Mucosa of gallbladder (tissue), 1 donor: ENCODE data around the gene LRRC3. TPM values are rescaled to one million over a fixed set of nuclear protein-coding genes. Genes with fewer than 3 reads are reported as not detected.
"Not testable (repeated sequence)": the region's sequence is repeated elsewhere in the genome, so short reads cannot be mapped to it uniquely, and the experiment has no call there.

Source experiments
- DNase-seq: peaks from one replicate; pipeline ENCODE4 v3.0.0-alpha.2; 2020; ENCODE audit warnings: low spot score
- total RNA-seq: library from RNA; stranded (reverse); gene quantifications from one replicate; pipeline ENCODE4 v1.2.1, GENCODE V29; 2021
- donor health status: DM: no; HTN: no; CAD: no.

The LRRC3 gene
- total RNA-seq, 1 donor from 2014 or later = 15.6 TPM

- DNase-seq = no peak
Observed at GRCh38 chr21:44497703-44498126, 42.4 kb downstream of the LRRC3 start.

GRCh38 chr21:44498280-44499210, 43.2 kb downstream of the LRRC3 start:
- no peak for DNase-seq

DNA sequence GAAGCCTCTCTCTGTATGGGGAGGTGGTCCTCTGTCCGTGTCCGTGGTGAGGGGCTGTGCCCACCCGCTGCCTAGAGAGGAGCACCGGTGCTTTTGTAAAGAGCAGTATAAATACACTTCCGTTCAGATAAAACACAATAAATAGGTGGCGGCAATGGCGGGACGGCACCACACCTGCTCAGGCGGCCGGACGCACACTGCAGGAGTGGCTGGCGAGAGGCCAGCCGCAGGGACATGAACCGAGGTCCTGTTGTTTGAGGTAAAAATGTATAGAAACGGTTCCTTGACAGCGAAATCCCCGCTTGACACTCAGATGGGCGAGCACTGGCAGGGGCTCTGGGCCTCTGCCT, 43.9 kb downstream of the LRRC3 start:
- no peak for DNase-seq

- no peak for DNase-seq
Observed at GRCh38 chr21:44499631-44500030, 44.3 kb downstream of the LRRC3 start.

GRCh38 chr21:44500111-44500510, 44.8 kb downstream of the LRRC3 start:
- no peak for DNase-seq

DNA sequence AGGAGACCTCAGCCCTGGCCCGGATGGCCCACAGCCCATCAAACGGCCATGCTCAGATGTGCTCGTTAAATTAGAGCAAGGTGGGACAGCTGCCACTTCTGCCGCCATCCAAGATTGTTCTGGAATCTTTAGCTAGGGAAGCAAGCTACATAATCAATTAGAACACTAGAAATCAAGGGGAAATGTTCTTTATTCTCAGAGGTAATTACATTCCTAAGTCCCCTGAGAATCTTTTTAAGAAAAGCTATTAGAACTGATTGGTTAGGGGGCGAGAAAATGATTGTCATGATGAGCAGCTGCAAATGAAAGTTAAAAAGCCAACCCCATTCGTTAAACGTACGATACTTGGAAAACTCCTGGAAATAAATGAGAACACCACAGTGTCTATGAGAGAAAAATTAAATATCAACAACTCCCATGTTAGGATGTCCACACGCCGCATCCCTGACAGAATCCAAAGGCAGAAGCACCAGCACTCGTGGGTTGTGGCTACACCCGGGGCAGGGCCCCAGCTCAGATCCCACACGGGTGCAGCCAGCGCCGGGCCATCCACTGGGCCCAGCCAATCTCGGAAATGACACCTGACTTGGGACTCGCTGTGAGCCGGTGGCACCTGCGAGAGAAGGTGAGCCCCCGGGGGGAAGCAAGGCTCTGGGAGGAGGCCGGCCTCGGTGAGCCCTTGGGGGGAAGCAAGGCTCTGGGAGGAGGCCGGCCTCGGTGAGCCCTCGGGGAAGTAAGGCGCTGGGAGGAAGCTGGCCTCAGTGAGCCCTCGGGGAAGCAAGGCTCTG, 47.1 kb downstream of the LRRC3 start:
- no peak for DNase-seq

DNA sequence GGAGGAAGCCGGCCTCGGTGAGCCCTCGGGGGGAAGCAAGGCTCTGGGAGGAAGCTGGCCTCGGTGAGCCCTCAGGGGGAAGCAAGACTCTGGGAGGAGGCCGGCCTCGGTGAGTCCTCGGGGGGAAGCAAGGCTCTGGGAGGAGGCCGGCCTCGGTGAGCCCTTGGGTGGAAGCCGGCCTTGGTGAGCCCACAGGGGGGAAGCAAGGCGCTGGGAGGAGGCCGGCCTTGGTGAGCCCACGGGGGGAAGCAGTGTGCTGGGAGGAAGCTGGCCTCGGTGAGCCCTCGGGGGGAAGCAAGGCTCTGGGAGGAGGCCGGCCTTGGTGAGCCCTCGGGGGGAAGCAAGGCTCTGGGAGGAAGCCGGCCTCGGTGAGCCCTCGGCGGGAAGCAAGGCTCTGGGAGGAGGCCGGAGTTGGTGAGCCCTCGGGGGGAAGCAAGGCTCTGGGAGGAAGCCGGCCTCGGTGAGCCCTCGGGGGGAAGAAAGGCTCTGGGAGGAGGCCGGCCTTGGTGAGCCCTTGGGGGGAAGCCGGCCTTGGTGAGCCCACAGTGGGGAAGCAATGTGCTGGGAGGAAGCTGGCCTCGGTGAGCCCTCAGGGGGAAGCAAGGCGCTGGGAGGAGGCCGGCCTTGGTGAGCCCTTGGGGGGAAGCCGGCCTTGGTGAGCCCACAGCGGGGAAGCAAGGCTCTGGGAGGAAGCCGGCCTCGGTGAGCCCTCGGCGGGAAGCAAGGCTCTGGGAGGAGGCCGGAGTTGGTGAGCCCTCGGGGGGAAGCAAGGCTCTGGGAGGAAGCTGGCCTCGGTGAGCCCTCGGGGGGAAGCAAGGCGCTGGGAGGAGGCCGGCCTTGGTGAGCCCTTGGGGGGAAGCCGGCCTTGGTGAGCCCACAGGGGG, 47.9 kb downstream of the LRRC3 start:
- not testable (repeated sequence) for DNase-seq

GRCh38 chr21:44503901-44504399, 48.6 kb downstream of the LRRC3 start:
- no peak for DNase-seq

DNA sequence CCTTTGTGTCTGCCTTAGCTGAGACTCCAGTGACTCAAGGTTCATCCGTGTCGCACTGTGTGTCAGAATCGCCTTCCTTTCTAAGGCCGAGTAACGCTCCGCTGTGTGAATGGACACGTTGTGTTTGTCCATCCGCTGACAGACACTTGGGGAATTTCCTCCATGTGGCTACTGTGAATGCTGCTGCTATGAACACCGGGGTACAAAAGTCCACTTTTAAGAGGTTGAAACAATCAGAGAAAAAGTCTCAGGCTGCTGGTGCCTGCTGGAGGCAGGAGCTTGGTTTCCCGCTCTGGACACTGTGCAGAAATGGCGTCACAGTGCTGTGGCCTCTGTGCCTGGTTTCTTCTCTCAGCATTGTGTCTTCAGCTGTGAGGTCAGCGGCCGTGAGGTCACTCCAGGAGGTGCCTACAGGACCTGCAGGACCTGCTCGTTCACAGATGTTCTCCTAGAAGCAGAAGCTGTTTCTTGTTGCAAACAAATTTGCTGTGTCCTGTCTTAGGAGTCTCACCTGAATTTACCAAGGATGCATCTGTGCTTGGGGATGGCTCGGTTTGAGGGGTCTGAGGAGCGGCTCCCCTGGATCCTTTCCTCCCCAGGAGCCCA, 50.5 kb downstream of the LRRC3 start:
- no peak for DNase-seq

DNA sequence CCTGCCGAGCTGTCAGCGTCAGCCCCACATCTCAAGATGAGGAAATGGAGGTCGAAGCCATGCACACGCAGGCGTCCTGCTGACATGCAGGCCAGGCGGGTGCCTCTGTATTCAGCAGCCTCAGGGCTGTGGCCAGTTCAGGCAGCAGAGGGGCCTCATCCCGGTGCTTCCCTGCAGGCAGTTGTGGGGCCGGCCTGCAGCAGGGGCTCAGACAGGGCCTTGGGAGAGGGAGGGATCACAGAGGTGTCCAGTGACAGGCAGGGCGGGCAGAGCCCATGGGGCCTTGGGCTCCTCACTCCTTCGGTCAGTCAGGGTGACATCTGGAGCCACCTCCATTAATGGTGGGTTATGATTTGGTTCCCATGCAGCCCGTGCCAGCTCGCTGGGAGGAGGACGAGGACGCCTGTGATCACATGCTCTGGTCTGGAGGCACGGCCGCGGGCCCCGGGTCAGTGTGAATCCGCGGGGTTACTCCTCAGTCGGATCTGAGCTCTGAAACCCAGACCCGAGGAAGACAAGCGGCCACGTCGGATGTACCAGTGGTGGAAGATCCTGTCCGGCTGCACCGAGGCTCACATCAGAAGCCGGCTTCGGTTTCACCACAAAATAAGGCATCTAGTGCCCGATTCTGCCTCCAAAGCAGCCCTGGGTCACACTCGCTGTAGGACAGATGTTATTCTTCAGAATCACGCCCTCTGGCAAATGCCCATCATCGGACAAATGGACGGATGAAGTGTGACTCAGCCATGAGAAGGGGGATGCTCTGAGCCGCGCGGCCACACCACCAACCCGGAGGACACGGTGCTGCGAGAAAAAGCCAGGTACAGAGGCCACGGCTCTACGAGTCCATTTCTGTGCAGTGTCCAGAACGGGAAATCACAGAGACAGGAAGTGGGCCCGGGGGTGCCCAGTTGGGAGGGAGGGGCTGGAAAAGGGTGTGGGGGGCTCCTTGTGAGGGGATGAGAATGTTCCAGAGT, 51.3 kb downstream of the LRRC3 start:
- DNase-seq = no peak

DNA sequence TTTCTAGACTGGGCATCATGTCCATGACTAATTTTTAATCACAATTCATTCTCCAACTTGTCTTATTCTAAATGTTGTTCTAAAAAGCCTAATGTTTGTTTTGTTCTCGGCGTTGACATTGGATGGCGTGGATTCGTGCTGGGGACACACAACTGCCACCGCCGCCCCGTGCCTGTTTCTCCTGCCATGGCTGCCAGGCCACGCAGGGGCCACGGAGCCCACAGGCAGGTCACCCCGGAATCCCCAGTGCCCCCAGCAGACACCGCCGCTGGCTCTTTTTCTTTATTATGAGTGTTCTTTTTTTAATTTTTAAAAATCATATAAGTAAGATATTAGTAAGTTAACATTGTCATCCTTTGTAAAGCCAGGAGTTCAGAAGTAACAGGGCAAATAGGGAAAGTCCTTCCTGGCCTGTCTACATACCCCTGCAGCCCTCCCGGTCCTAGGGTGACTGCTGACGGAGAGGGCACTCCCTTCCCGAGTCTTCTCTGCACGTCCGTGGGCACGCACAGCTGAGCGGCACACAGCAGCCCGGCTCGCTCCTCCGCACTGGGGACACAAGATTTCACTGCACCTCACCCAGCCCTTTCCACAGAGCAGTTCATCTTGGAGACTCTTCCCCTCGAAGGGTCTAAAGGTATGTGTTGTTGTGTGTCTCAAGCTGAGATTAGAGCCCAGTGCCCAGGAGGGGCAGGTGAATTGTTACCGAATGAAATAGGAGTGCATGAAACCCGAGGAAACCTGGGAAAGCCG, 52.5 kb downstream of the LRRC3 start:
- DNase-seq = no peak

GRCh38 chr21:44508426-44508710, 53.1 kb downstream of the LRRC3 start:
- no peak for DNase-seq

DNA sequence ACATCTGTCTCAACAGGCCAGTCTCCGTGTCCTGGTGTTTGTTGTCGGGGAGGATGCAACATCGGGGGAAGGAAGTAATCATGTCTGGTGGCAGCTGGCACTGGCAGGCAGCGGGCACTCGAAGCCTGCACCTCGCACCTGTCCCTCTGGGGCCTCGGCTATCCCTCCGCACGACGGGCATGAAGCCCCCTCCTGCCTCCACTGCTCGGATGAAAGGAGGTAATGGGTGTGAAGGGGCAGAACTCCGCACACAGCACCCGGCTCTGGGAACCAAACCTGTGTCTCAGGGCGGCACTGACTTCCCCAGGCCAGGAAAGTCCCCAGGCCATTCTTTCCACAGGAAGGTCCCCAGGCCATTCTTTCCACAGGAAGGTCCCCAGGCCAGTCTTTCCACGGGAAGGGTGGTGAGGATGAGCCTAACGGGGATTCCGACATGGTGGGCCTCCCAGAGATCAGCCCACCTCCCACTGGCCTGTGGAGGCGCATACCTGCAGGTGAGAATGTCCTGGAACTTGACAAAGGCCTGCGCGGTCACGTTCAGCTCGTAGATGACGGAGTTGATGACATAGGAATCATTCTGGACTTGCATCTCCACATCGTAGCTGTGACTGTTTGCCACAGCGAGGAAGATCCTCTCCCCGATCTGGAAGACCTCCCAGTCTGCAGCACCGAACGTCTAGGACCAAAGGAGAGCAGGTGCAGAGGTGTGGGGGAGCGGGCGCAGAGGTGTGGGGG, 53.6 kb downstream of the LRRC3 start:
- DNase-seq = no peak

- peak; percentile 14 for DNase-seq
Observed at GRCh38 chr21:44509539-44509938, 54.2 kb downstream of the LRRC3 start.

GRCh38 chr21:44510109-44510507, 54.8 kb downstream of the LRRC3 start:
- DNase-seq = no peak

DNA sequence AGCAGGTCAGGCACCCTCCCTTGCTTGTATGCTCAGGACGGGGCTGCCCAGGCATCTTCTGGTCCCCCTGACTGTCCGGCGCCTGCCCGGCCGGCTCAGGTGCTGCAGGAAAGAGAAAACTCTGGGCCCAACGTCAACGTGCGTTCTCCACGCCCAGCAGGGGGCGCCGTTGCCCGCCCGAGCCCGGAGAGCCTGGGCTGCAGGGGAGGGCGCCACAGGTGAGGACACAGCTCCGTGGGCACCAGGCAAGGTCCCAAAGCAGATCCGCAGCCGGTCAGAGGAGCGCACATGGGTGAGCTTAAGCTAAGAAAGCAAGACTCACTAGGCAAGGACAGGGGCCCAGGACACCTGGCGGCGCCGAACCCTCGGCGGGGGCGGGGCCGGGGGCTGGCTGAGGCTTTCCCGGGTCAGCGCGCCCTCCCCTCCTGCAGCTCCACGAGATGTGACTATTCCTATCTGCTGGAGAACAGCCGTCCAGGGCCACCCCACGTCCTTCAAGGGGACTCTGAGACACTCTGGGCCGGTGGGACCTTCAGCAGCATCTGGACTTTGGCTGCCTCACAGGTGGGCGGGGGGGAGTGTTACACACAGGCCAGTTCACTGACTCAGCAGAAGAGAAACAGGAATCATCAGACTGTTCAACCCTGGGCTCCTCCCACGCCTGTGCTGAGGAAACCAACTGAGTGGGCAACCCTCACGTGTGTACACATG, 55.4 kb downstream of the LRRC3 start:
- peak; percentile 55 for DNase-seq

- DNase-seq = no peak
Observed at GRCh38 chr21:44511219-44511937, 56.1 kb downstream of the LRRC3 start.
